ENCODE results near the gene TMEM106A.
"Not testable (repeated sequence)": the region's sequence is repeated elsewhere in the genome, so short reads cannot be mapped to it uniquely, and the experiment has no call there.

The TMEM106A gene

DNA sequence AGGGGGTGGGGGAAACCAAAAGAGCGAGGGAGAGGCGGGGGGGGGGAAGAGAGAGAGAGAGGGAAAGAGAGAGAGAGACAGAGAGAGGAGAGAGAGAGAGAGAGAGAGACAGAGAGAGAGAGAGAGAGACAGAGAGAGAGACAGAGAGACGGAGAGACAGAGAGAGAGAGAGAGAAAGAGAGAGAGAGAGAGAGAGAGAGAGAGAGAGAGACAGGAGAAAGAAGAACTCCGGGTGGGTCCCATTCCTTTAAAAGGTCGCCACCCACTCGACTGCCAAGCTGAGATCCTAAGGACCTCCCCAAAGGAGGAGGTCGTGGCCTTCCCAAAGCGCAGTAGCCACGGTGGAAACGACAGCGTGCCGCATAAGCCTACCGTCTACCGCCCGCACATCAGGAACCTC lies 21.6 kb downstream of the TMEM106A start:
- H3K9ac ChIP-seq (ENCODE audit: low read depth, low read length); H3K9me3 ChIP-seq (ENCODE audit: control insufficient read depth, insufficient read depth, low read length): not testable (repeated sequence)

DNA sequence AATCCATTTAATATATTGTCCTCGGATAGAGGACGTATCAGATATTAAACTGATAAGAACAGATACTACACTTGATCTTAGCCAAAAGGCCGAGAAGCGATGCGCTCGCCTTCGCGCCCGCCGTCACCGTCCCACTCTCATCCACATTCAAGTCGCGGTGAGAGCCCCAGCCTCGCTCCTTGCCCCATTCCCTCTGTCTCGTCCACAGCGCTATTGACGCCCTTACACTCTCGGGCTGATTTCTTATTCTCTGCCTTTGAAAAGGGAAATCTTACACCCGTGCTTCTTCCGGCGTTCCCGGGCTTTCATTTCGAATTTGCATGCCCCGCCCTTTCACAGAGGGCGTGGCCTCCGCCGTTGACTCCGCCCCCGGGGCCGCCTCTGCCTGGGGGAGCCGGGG lies 22.2 kb downstream of the TMEM106A start, which contains the start of gene RNU2-1:
RNU2-1 (minus strand) TSS at position 101 of the 400 bp plus-strand sequence.
- H3K9me3 ChIP-seq (ENCODE audit: control insufficient read depth, insufficient read depth, low read length); H3K9ac ChIP-seq (ENCODE audit: low read depth, low read length); H3K4me3 ChIP-seq (ENCODE audit: low read depth, low read length); H3K27me3 ChIP-seq (ENCODE audit: control insufficient read depth, insufficient read depth, low read length); H3K4me1 ChIP-seq (ENCODE audit: control insufficient read depth, insufficient read depth, low read length); H3K36me3 ChIP-seq (ENCODE audit: control insufficient read depth, insufficient read depth, low read length): not testable (repeated sequence)

More for the DNA sequence above, 21.6 kb downstream of the TMEM106A start:
- not testable (repeated sequence) for H3K4me1 ChIP-seq (ENCODE audit: control insufficient read depth, insufficient read depth, low read length); H3K27me3 ChIP-seq (ENCODE audit: control insufficient read depth, insufficient read depth, low read length); H3K4me3 ChIP-seq (ENCODE audit: low read depth, low read length); H3K36me3 ChIP-seq (ENCODE audit: control insufficient read depth, insufficient read depth, low read length)

DNA sequence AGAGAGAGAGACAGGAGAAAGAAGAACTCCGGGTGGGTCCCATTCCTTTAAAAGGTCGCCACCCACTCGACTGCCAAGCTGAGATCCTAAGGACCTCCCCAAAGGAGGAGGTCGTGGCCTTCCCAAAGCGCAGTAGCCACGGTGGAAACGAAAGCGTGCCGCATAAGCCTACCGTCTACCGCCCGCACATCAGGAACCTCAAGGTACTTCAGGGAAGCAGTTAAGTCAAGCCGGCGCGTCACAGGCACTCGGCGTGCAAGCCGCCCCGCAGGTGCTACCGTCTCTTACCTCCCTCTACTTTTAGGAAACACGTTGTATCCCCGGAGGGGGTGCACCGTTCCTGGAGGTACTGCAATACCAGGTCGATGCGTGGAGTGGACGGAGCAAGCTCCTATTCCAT lies 27.9 kb downstream of the TMEM106A start:
- not testable (repeated sequence) for H3K4me3 ChIP-seq (ENCODE audit: low read depth, low read length); H3K27me3 ChIP-seq (ENCODE audit: control insufficient read depth, insufficient read depth, low read length); H3K4me1 ChIP-seq (ENCODE audit: control insufficient read depth, insufficient read depth, low read length); H3K9ac ChIP-seq (ENCODE audit: low read depth, low read length); H3K9me3 ChIP-seq (ENCODE audit: control insufficient read depth, insufficient read depth, low read length); H3K36me3 ChIP-seq (ENCODE audit: control insufficient read depth, insufficient read depth, low read length)

GRCh38 chr17:43240596-43241352 lies 29.1 kb downstream of the TMEM106A start:
- H3K9ac ChIP-seq (ENCODE audit: low read depth, low read length); H3K4me3 ChIP-seq (ENCODE audit: low read depth, low read length): not testable (repeated sequence)

DNA sequence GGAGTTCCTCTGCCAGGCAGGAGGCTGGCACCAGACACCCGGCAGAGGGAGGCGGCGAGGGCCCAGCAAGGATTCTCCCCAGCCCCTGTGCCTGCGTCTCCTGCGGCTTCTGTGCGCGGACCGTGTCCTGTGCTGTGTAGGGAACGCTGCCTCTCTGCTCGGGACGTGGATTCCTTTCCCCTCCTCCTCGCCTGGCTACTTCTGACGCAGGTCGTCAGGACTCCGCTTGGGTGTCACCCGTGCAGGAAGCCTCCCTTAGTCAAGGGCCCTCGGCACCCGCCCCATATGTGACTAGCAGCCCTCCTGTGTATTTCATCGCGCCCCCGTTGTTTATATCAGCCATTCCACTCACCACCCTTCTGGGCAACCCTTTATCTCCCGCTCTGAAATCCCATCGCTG lies 34.8 kb downstream of the TMEM106A start:
- H3K9me3 ChIP-seq (ENCODE audit: control insufficient read depth, insufficient read depth, low read length); H3K36me3 ChIP-seq (ENCODE audit: control insufficient read depth, insufficient read depth, low read length); H3K9ac ChIP-seq (ENCODE audit: low read depth, low read length); H3K4me3 ChIP-seq (ENCODE audit: low read depth, low read length); H3K27me3 ChIP-seq (ENCODE audit: control insufficient read depth, insufficient read depth, low read length); H3K4me1 ChIP-seq (ENCODE audit: control insufficient read depth, insufficient read depth, low read length): not testable (repeated sequence)

More at GRCh38 chr17:43240596-43241352, 29.1 kb downstream of the TMEM106A start:
- H3K36me3 ChIP-seq (ENCODE audit: control insufficient read depth, insufficient read depth, low read length); H3K9me3 ChIP-seq (ENCODE audit: control insufficient read depth, insufficient read depth, low read length); H3K4me1 ChIP-seq (ENCODE audit: control insufficient read depth, insufficient read depth, low read length); H3K27me3 ChIP-seq (ENCODE audit: control insufficient read depth, insufficient read depth, low read length): not testable (repeated sequence)

All from iPS-15b (cell line).